GM20431 (cell line): Measurements from ENCODE around the gene CNTNAP2.

Experiments
- in situ Hi-C: fragments of 300-500 bp; cut with MseI, MboI; formaldehyde crosslinking; loops from one replicate; pipeline ENCODE4 v1.15.0; 2020; ENCODE audit warnings: low sequenced_read_pairs; ENCODE audit not compliant: unreplicated experiment

Gene CNTNAP2

GRCh38 chr7:147151661-147152060 lies 1035.1 kb downstream of the CNTNAP2 start:
- in situ Hi-C loops: no loop called here

GRCh38 chr7:147153571-147153970 lies 1037.0 kb downstream of the CNTNAP2 start:
- in situ Hi-C loops: no loop called here

GRCh38 chr7:147161405-147161804 lies 1044.8 kb downstream of the CNTNAP2 start:
- in situ Hi-C loops: no loop called here

- in situ Hi-C loops: no loop called here
Observed at GRCh38 chr7:147170341-147171012, 1053.9 kb downstream of the CNTNAP2 start.

- in situ Hi-C loops: no loop called here
Observed at GRCh38 chr7:147171013-147171391, 1054.4 kb downstream of the CNTNAP2 start.

- in situ Hi-C loops: no loop called here
Observed at GRCh38 chr7:147173883-147174282, 1057.3 kb downstream of the CNTNAP2 start.

GRCh38 chr7:147182874-147183273 lies 1066.3 kb downstream of the CNTNAP2 start:
- in situ Hi-C loops: no loop called here

GRCh38 chr7:147183276-147183675 lies 1066.7 kb downstream of the CNTNAP2 start:
- in situ Hi-C loops: no loop called here

GRCh38 chr7:147188467-147188866 lies 1071.9 kb downstream of the CNTNAP2 start:
- in situ Hi-C loops: no loop called here

GRCh38 chr7:147193476-147193875 lies 1076.9 kb downstream of the CNTNAP2 start:
- in situ Hi-C loops: no loop called here

- in situ Hi-C loops: no loop called here
Observed at GRCh38 chr7:147196481-147196880, 1079.9 kb downstream of the CNTNAP2 start.

GRCh38 chr7:147197006-147197405 lies 1080.4 kb downstream of the CNTNAP2 start:
- in situ Hi-C loops: no loop called here

- in situ Hi-C loops: no loop called here
Observed at GRCh38 chr7:147199868-147200267, 1083.3 kb downstream of the CNTNAP2 start.

GRCh38 chr7:147207988-147208387 lies 1091.4 kb downstream of the CNTNAP2 start:
- in situ Hi-C loops: no loop called here

- in situ Hi-C loops: no loop called here
Observed at GRCh38 chr7:147231275-147231674, 1114.7 kb downstream of the CNTNAP2 start.

GRCh38 chr7:147235645-147236382 lies 1119.2 kb downstream of the CNTNAP2 start:
- in situ Hi-C loops: no loop called here

- in situ Hi-C loops: no loop called here
Observed at GRCh38 chr7:147240468-147240867, 1123.9 kb downstream of the CNTNAP2 start.

- in situ Hi-C loops: no loop called here
Observed at GRCh38 chr7:147245274-147245673, 1128.7 kb downstream of the CNTNAP2 start.

GRCh38 chr7:147249956-147250355 lies 1133.4 kb downstream of the CNTNAP2 start:
- in situ Hi-C loops: no loop called here

GRCh38 chr7:147251751-147252325 lies 1135.2 kb downstream of the CNTNAP2 start:
- in situ Hi-C loops: no loop called here

GRCh38 chr7:147261693-147262092 lies 1145.1 kb downstream of the CNTNAP2 start:
- in situ Hi-C loops: no loop called here
